HG02870 (cell line): ENCODE measurements around the gene ADGRG6.
"Not testable (repeated sequence)": the region's sequence is repeated elsewhere in the genome, so short reads cannot be mapped to it uniquely, and the experiment has no call there.

Source experiments
- ATAC-seq: cut with Tn5 transposase; IDR thresholded peaks from one replicate; pipeline ENCODE4 v1.9.1; 2021; ENCODE audit warnings: mild to moderate bottlenecking, moderate library complexity; ENCODE audit not compliant: unreplicated experiment

Gene ADGRG6

DNA sequence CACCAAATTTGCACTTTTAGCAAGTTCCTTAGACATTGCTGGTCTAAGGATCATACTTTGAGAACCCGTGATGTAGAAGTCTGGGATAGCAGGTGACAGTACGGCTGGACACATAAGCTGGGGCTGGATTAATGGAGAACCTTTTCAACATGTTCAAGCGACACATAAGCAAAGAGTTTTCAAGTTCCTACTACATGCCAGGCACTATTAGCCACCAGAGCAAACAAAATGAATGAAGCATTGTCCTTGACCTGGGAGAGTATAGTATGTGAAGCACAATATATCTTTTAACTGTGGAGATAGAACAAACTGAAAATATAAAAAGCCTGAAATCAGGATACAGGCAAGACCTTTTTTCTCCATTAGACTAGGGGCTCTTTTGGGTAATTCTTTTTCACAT is 102.9 kb downstream of the ADGRG6 start:
- no peak for ATAC-seq

DNA sequence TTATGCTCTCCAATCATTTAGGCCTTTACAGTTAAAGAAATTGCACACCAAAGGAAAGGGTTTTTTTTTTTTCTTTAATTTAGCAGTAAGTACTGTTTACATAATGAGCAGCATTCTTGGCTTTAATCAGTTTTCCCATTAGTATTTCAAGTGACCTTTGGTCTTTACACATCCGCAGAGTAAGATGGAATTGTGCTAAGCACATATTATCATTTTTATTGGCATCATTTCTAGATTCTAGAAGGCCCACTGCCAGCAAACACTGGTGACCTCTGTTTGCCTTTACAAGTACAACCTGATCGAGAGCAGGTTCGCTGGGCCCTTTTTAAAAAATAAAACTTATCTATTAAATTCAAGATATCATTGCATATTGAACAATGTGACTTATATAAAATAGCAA is 104.3 kb downstream of the ADGRG6 start:
- no peak for ATAC-seq

DNA sequence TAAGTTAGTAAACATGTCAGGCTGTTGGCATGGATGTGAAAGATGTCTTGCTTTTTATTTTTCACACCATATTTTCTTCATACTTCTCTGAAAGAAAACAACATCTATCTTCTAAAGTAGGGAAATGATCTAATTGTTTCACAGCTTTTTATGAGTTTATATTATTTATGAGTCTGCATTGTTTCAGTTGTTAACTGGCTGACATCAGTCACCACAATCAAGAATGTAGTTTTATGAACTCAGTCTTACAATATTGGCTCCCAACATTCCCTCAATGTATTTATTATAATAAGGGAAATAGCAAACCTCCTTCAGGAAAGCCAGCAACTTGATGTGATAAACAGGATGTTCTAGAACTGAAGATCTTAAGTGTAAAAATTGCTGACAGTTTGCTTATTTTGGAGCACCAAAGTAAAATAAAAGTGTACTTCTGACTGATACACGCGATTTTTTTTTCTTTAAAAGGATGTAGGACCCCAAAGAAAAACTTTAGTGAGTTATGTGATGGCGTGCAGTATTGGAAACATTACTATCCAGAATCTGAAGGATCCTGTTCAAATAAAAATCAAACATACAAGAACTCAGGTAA is 106.0 kb downstream of the ADGRG6 start:
- no peak for ATAC-seq

DNA sequence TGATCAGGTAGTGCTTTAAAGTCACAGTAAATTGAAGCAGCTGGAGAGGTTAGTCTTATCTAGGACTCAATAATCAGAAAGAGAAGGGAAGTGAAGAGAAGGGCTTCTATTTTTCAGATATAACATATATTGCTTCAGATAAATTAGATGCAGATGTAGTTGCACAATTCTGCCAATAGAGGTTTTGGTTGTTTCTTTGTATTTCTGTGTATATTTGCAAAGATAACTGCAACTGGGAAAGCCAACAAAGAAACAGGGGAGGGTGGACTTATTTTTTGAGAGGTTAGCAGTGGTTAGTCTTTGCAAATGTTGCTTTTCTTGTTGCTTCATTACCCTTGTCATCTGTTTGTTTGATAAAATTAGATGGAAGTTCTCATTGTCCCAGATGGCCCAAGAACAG is 106.6 kb downstream of the ADGRG6 start:
- no peak for ATAC-seq

DNA sequence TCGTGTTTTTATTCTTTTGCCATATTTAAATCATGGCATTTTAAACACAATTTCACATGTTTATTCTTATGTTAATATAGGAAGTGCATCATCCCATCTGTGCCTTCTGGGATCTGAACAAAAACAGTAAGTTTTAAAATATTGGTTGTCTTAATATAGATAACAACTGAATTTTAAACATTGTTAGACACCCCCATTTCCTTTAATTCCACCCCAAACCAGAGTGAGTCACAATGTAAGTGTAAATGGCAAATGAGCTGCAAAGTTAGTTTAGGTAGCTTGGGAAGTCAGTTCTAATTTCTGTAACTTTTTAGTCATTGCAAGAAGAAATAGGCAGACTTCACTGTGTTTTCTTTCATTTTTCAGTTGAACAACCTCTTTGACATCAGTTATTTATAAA is 108.0 kb downstream of the ADGRG6 start:
- no peak for ATAC-seq

DNA sequence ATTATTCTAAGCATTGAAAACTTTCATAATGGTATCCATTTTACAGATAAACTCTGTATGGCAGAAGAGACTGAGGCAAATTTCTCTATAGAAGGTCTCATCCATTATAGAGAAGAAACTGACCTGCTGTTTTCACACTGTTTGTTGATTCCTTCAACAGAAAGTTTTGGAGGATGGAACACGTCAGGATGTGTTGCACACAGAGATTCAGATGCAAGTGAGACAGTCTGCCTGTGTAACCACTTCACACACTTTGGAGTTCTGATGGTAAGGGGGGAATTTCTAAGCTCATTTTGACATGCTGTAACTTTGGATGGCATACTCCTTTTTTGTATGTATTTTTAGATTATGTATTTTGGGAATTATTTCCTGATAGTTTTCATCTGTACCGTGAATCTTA is 109.3 kb downstream of the ADGRG6 start:
- no peak for ATAC-seq

DNA sequence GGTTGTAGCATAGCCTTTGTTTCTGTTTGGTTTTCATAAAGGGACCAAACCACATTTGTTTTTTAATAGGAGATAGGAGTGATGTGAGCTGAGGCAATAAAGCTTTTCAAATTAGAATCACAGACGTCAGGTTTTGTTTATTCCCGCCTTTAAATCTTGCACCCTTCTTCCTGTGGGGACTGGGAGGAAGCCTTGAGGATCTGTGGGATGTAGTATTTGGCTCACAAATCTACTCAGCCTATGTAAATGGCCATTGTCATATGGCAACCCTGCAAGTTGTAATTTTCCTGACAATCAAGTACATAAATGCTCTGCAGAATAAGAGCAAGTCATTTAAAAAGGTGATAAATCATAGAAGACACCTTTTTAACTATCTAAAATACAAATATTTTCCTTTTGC is 110.4 kb downstream of the ADGRG6 start:
- ATAC-seq: no peak

DNA sequence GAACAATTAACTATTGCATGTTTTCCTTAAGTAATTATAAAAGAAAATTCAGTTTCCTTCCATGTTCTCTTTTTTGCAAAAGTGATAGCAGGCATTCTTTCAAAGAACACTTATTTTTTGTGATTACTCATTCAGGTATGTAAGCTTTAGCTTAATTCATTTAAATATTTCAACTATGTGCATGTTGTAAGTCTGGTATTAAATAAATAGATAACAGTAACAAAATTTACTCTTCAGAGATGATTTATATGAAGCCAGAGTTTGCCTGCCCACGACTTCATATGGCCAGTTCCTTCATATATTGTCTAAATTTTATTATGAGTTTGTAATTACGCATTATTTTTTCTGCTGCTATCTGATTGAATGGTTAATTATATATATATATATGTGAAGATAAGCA is 110.9 kb downstream of the ADGRG6 start:
- ATAC-seq: no peak

DNA sequence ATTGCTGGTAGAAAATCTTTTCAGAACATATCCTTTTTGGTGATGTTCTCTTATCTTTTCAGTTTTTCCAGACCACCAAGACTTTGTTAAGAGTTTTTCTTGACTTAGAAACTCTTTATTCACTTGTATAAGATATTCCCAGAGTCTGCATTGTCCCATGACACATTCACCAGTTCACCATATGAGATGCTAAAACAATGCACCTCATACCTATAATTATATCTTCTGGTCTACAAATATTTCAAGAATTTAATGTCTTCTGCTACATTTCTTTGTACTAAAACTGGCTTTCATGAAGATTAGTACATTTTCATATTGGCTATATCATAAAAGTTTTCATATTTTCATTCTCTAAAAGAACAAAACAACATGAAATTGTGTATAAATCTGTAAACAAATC is 111.3 kb downstream of the ADGRG6 start:
- no peak for ATAC-seq

DNA sequence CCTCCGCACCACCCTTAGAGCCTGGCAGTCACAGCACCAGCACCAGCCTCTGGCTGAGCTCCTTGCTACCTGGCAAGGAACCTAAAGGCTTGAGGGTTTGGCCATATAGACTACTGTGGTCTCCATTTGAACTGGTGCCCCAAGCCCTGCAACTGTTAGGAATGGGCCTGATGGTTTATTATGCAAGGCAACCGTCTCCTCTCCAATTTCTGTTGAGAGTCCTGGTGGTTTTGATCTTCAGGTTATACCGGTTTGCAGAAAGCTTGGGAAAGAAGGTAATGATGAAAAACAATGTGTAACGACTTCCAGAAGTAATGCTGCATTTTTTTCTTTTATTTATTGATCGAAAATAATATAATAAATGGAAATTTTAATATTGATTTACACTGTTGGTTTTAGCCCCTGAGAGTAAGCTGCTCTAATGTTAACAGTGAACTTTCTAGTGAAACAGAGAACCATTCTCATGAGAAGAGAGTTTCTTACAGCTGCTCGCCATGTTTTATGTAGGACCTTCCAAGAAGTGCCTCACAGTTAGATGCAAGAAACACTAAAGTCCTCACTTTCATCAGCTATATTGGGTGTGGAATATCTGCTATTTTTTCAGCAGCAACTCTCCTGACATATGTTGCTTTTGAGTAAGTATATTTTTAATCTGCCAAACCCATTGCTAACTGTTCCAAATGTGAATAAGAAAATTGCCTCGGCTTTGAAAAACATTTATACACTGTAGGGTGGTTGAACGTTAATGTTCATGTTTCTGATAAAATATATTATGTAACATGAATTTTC is 112.8 kb downstream of the ADGRG6 start:
- ATAC-seq: no peak

DNA sequence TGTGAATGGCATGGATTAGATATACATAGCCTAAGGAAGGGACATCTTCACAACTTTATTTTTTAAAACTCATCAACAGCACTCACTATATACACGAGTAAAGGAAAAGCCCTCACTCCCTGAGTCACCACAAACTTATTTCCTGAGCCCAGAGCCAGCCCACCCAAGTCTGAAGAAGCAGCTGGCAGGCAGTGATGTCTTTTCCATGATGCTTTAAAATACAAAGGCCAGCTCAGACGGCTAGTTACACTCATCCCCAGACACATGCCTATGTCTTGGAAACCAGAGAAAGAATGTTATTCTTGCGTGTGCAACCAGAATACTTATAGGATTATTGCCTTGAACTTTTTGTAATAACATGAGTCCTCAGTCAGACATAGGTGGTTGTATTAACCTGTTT is 114.4 kb downstream of the ADGRG6 start:
- no peak for ATAC-seq

DNA sequence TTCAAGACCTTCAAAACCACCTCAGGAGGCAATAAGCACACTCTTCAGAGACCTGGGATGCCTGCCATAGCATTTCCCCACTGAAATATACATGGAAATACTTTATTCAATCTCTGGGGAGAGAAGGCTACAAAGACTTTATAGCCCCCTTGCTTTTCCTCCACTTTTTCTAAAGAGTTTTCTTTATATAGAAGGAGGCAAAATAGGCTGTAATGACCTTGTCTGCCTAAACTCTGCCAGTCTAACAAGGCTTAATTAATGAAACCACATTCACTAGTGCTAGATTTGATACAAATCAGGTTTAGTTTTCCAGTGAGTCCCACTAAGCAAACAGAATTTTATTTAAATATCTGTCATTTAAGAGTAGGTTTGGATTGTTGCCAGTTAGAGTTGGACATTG is 114.9 kb downstream of the ADGRG6 start:
- no peak for ATAC-seq

DNA sequence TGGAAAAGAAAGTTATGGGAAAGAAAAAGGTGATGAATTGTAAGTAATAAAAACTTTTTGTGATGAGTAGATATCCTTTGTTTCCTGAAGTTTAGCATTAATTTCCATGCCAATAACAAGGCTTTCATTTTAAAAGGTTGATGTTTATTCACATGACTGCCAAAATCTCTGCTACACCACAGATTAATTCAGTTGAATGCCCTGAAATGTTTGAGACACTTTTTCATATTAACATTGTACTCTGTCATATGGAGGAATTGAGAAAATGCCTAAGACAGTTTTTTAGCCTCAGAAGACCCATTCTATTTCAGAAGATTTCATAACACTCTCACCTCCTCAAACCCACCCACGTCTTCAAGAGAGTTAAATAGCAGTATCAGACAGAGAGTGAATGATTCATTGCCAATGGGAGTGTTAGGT is 115.5 kb downstream of the ADGRG6 start:
- no peak for ATAC-seq

DNA sequence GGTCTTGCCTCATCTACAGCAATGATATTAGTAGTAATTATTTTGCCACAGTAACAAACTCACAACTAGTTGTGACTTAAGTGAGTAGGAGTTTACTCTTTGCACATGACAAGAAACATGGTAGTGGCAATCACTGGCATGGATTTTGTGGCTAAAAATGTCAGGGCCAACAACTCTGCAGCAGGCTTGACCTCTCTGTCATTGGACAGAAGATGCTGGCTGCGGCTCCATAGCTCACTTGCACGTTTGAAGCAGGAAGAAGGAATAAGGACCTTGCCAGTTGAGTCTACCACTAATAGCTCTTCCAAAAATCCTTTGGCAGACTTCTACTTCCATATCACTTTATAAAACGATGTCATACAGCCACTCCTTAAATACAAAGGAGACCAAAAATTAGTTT is 117.3 kb downstream of the ADGRG6 start:
- no peak for ATAC-seq

DNA sequence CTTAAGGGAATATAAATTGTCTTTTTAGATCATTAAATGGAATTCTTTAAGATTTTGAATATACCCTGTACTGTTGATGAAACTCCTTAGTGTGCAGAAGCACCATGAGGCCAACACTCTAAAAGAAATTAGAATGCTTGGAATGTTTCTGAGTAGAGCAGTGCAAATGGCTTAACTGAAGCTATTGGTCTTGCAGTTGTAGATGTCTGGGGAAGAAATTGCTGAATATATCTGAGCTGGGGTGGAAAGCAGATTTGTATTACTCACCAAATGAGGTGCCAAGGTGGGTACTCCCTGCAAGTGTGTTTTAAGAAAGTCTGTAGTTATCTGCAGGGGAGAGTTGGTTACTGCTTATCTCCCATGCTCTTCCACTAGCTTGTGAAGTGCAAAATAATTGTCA is 119.0 kb downstream of the ADGRG6 start:
- no peak for ATAC-seq

DNA sequence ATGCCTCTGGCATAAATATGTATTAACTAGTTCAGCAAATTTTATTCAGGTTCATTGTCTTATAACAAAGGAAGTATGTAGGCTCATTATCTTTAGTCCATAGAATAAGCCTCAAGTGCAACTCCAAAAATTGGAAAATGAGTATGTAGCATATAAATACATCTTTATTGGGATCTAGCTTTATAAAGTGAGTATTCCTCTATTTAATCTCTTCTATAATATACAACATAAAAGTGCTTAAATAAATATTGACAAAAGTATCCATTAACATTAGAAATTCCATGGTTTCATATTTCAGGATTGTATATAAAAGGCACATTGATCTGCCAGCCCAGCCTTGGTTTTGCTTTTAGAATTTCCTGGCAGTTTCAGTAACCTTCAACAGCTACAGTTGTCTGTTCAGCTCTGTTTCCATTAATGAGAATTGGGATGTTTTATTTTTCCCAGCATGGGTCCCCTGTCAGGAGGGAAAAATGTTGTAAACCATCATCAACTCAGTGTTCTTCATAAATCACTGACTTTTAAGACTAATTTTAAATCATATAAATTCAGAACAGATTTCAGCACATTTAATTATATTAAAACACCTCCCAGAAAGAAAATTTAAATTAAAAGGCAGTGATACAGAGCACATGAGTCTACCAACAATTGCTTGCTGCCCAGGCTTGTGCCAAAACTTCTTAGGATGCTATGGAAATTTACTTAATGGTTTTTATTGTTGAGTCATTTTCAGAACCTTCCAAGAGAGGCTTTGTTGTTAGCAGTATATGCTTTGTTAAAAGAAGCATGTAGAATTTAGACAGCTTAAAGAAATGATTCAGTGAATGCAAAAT is 119.7 kb downstream of the ADGRG6 start:
- no peak for ATAC-seq

DNA sequence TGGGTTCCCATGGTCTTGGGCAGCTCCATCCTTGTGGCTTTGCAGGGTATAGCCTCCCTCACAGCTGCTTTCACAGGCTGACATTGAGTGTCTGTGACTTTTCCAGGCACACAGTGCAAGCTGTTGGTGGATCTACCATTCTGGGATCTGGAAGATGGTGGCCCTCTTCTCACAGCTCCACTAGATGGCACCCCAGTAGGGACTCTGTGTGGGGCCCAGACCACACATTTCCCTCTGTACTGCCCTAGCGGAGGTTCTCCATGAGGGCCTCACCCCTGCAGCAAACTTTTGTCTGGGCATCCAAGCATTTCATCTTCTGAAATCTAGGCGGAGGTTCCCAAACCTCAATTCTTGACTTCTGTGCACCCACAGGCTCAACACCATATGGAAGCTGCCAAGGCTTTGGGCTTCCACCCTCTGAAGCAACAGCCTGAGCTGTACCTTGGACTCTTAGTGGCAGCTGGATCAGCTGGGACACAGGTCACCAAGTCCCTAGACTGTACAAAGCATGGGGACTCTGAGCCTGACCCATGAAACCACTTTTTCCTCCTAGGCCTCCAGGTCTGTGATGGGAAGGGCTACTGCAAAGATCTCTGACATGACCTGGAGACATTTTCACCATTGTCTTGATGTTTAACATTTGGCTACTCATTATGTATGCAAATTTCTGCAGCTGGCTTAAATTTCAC is 124.8 kb downstream of the ADGRG6 start:
- ATAC-seq: not testable (repeated sequence)

DNA sequence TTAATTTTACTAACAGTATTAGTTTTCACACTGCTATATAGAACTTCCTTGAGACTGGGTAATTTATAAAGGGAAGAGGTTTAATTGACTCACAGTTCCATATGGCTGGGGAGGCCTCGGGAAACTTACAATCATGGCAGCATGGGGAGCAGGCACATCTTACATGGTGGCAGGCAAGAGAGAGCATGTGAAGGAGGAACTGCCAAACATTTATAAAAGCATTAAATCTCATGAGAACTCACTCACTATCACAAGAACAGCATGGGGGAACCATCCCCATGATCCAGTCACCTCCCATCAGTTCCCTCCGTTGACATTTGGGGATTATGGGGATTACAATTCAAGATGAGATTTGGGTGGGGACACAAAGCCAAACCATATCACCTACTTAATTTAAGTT is 126.7 kb downstream of the ADGRG6 start:
- ATAC-seq: not testable (repeated sequence)

DNA sequence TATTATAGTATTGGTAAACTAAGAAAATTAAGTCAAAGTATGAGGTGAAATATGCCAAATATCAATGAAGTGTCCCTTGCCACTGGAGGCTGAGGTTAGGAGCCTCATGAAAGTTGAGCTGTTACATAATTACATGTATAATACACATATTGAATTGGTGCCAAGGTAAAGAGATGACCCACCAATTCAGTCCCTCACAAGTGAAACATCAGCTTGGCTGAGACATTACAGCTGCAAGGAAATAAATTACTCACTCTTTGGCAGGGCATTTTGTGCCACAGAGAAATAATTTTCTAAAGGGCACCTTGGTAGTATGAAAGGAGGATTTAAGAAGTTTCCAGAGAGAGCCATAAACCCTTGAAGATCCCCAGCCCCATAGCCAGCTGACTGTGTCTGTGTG is 127.4 kb downstream of the ADGRG6 start:
- ATAC-seq: no peak

DNA sequence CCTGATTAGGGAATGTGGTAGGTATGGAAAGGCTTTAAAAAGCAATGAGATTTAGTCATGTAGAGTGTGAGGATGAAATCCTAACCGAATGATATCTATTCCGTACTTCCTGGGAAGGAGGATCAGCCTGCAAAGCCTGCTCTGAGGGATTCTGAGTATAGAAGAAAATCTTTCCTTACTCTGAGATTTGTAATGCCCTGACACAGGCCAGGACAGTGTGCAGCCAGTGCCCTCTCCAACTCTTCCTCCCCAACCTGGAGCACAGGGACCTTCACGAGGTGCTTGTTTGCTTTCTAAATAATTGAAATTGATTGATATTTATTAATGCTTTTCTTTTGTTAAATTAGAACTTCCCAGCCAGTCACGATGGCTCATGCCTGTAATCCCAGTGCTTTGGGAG is 131.6 kb downstream of the ADGRG6 start:
- no peak for ATAC-seq

DNA sequence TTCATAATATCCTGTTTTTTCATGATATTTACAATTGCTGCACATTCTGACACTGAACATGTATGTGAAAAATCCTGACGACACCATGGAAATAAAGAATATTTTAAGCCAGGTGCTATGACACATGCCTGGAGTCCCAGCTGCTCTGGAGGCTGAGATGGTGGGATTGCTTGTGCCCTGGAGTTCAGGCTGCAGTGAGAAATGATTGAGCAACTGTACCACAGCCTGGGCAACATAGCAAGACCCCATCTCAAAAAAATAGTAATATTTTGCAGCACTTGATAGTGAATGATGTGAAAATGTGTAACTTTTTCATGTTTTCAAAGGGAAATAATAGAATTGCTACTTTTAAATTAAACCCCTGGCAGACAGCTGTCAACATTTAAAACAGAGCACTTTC is 137.1 kb downstream of the ADGRG6 start:
- no peak for ATAC-seq
